Neural cell (in vitro differentiated cells): ENCODE results near the gene DNAH17. TPM values are rescaled to one million over a fixed set of nuclear protein-coding genes. Genes with fewer than 3 reads are reported as not detected.

Experiments
- H2AFZ ChIP-seq: fragments of 200-600, 300-800 bp; sonication (generic), shearing (Covaris generic); 2 replicates; pipeline ENCODE4 v1.6.0; 2014; ENCODE audit warnings: low read depth, mild to moderate bottlenecking, antibody characterized with exemption, low read length, moderate library complexity
- H3F3A ChIP-seq: fragments of 200-600 bp; shearing (Covaris generic); 2 replicates; pipeline ENCODE4 v1.6.1; 2016; ENCODE audit warnings: mild to moderate bottlenecking, moderate library complexity, mixed read lengths, antibody characterized with exemption, low read length; ENCODE audit not compliant: insufficient read depth, poor library complexity, severe bottlenecking
- H3K27ac ChIP-seq: fragments of 200-600, 300-800 bp; sonication (generic), shearing (Covaris generic); 2 replicates; pipeline ENCODE4 v1.5.1; 2014; ENCODE audit warnings: mild to moderate bottlenecking, low read length, moderate library complexity
- H3K27me3 ChIP-seq: fragments of 300-800, 200-600 bp; sonication (generic), shearing (Covaris generic); 2 replicates; pipeline ENCODE4 v1.6.0; 2014; ENCODE audit warnings: mild to moderate bottlenecking, low read depth, low read length, moderate library complexity; ENCODE audit not compliant: insufficient read depth
- H3K36me3 ChIP-seq: fragments of 300-800, 200-600 bp; sonication (generic), shearing (Covaris generic); 2 replicates; pipeline ENCODE4 v1.5.1; 2014; ENCODE audit warnings: mild to moderate bottlenecking, antibody characterized with exemption, low read length, moderate library complexity; ENCODE audit not compliant: insufficient read depth
- H3K4me2 ChIP-seq: fragments of 300-800, 200-600 bp; sonication (generic), shearing (Covaris generic); 2 replicates; pipeline ENCODE4 v1.6.0; 2014; ENCODE audit warnings: mild to moderate bottlenecking, low read length
- H3K4me3 ChIP-seq: fragments of 300-800, 200-600 bp; sonication (generic), shearing (Covaris generic); 2 replicates; pipeline ENCODE4 v1.5.1; 2014; ENCODE audit warnings: mild to moderate bottlenecking, low read length, moderate library complexity
- H3K79me2 ChIP-seq: fragments of 200-600 bp; shearing (Covaris generic); replicated peaks from 2 replicates; pipeline ENCODE4 v1.6.0; 2014; ENCODE audit warnings: mild to moderate bottlenecking, low read length, moderate library complexity; ENCODE audit not compliant: insufficient read depth
- H3K9ac ChIP-seq: fragments of 300-800, 200-600 bp; sonication (generic), shearing (Covaris generic); 2 replicates; pipeline ENCODE4 v1.6.1; 2016; ENCODE audit warnings: mild to moderate bottlenecking, low read length, mixed read lengths
- H3K9me2 ChIP-seq: fragments of 200-600 bp; shearing (Covaris generic); 2 replicates; pipeline ENCODE4 v1.6.1; 2016; ENCODE audit warnings: mild to moderate bottlenecking, low read length, mixed read lengths; ENCODE audit not compliant: insufficient read depth
- H3K9me3 ChIP-seq: fragments of 200-600, 300-800 bp; sonication (generic), shearing (Covaris generic); 2 replicates; pipeline ENCODE4 v1.6.1; 2016; ENCODE audit warnings: mild to moderate bottlenecking, mixed run types, low read length, moderate library complexity, mixed read lengths
- H4K20me1 ChIP-seq: fragments of 200-600 bp; shearing (Covaris generic); 2 replicates; pipeline ENCODE4 v1.6.1; 2016; ENCODE audit warnings: mild to moderate bottlenecking, mixed run types; ENCODE audit not compliant: insufficient read depth
- CTCF ChIP-seq: fragments of 450-650 bp; IDR thresholded peaks from 2 replicates; pipeline ENCODE4 v1.5.1; 2014; ENCODE audit warnings: antibody characterized with exemption, mild to moderate bottlenecking, moderate library complexity; ENCODE audit not compliant: poor library complexity, severe bottlenecking
- EP300 ChIP-seq: fragments of 450-650 bp; conservative IDR thresholded peaks from 2 replicates; pipeline ENCODE4 v1.6.1; 2014; ENCODE audit warnings: antibody characterized with exemption, mild to moderate bottlenecking, moderate library complexity; ENCODE audit not compliant: poor library complexity, severe bottlenecking
- EZH2 ChIP-seq: fragments of 200-600, 300-800 bp; shearing (Covaris generic), sonication (generic); IDR thresholded peaks from 2 replicates; pipeline ENCODE4 v1.6.1; 2014; ENCODE audit warnings: antibody characterized with exemption, low read length, borderline replicate concordance, mild to moderate bottlenecking; ENCODE audit not compliant: insufficient read depth, poor library complexity, severe bottlenecking
- MXI1 ChIP-seq: fragments of 450-650 bp; conservative IDR thresholded peaks from 2 replicates; pipeline ENCODE4 v1.6.1; 2014; ENCODE audit warnings: antibody characterized with exemption, mild to moderate bottlenecking; ENCODE audit not compliant: poor library complexity, severe bottlenecking
- POLR2AphosphoS5 ChIP-seq: IDR thresholded peaks from 2 replicates; pipeline ENCODE4 v1.6.1; 2012
- RAD21 ChIP-seq: fragments of 450-650 bp; conservative IDR thresholded peaks from 2 replicates; pipeline ENCODE4 v1.6.1; 2014; ENCODE audit warnings: antibody characterized with exemption, mild to moderate bottlenecking, moderate library complexity
- REST ChIP-seq: IDR thresholded peaks from 2 replicates; pipeline ENCODE4 v1.6.1; 2012; ENCODE audit warnings: borderline replicate concordance
- SMC3 ChIP-seq: fragments of 450-650 bp; conservative IDR thresholded peaks from 2 replicates; pipeline ENCODE4 v1.6.1; 2014; ENCODE audit warnings: antibody characterized with exemption, mild to moderate bottlenecking, moderate library complexity; ENCODE audit not compliant: poor library complexity
- TAF1 ChIP-seq: IDR thresholded peaks from 2 replicates; pipeline ENCODE4 v1.6.1; 2012; ENCODE audit warnings: low read depth
- polyA plus RNA-seq: library from polyadenylated mRNA; depleted of rRNA; stranded (reverse); fragments of >200 nt; gene quantifications from 2 replicates; pipeline ENCODE4 v1.2.3, GENCODE V29; 2014

Gene DNAH17
- polyA plus RNA-seq, 1 donor from 2014 or later, result not detected

GRCh38 chr17:78539781-78540180, 37.4 kb downstream of the DNAH17 start:
- H3K9ac ChIP-seq, result no peak overlapping the region
- no peaks in the 10 kb centered on the region for H4K20me1 ChIP-seq
- H3K27ac ChIP-seq, result no peak overlapping the region
- no peaks in the 10 kb centered on the region for H3K27me3 ChIP-seq
- H3K4me2 ChIP-seq, result no peak overlapping the region
- no peak overlapping the region for H3K4me3 ChIP-seq
- no peaks in the 10 kb centered on the region for H3K36me3 ChIP-seq
- no peaks in the 10 kb centered on the region for H3K79me2 ChIP-seq
- H2AFZ ChIP-seq, result no peak overlapping the region
- no peak for TF ChIP-seq CTCF
- no peak for TF ChIP-seq SMC3
- no peaks in the 10 kb centered on the region for H3K9me2 ChIP-seq
- no peaks in the 10 kb centered on the region for H3F3A ChIP-seq
- no peaks in the 10 kb centered on the region for H3K9me3 ChIP-seq

GRCh38 chr17:78538033-78538776, 39.0 kb downstream of the DNAH17 start:
- H4K20me1 ChIP-seq, result no peaks in the 10 kb centered on the region
- H2AFZ ChIP-seq, result no peak overlapping the region
- no peak overlapping the region for H3K27ac ChIP-seq
- H3K27me3 ChIP-seq, result no peaks in the 10 kb centered on the region
- H3K79me2 ChIP-seq, result no peaks in the 10 kb centered on the region
- H3K9me2 ChIP-seq, result no peaks in the 10 kb centered on the region
- H3K36me3 ChIP-seq, result no peaks in the 10 kb centered on the region
- H3K4me3 ChIP-seq, result no peak overlapping the region
- H3K9me3 ChIP-seq, result no peaks in the 10 kb centered on the region
- H3F3A ChIP-seq, result no peaks in the 10 kb centered on the region
- H3K9ac ChIP-seq, result no peak overlapping the region
- no peak overlapping the region for H3K4me2 ChIP-seq
- TF ChIP-seq REST (no peak), POLR2AphosphoS5 (no peak), CTCF (no peak), RAD21 (no peak), TAF1 (no peak), EZH2 (no peak), MXI1 (no peak), EP300 (no peak)
